Activated gamma-delta T cell treated with anti-CD3 and anti-CD28 coated beads, Interleukin-2, amount 50 U/mL, for 16 hours (primary cell): Measurements from ENCODE around the gene MRPL27.

Experiments used
- DNase-seq: peaks from one replicate; pipeline ENCODE4 v3.0.0-alpha.2; 2020; ENCODE audit warnings: low read depth

MRPL27 gene

GRCh38 chr17:50360486-50361115, 12.4 kb downstream of the MRPL27 start:
- no peak for DNase-seq

GRCh38 chr17:50359998-50360461, 13.0 kb downstream of the MRPL27 start:
- no peak for DNase-seq

- DNase-seq, result no peak
Observed at GRCh38 chr17:50359005-50359699, 13.8 kb downstream of the MRPL27 start.

- DNase-seq, result no peak
Observed at GRCh38 chr17:50358177-50358576, 14.8 kb downstream of the MRPL27 start.

GRCh38 chr17:50356892-50357510, 16.0 kb downstream of the MRPL27 start:
- DNase-seq, result no peak

GRCh38 chr17:50356418-50356817, 16.6 kb downstream of the MRPL27 start:
- no peak for DNase-seq

GRCh38 chr17:50355701-50356341, 17.2 kb downstream of the MRPL27 start:
- DNase-seq, result no peak

GRCh38 chr17:50355336-50355700, 17.7 kb downstream of the MRPL27 start:
- no peak for DNase-seq

- DNase-seq, result no peak
Observed at GRCh38 chr17:50354776-50355175, 18.2 kb downstream of the MRPL27 start.

GRCh38 chr17:50354198-50354597, 18.8 kb downstream of the MRPL27 start:
- no peak for DNase-seq

GRCh38 chr17:50353600-50354195, 19.3 kb downstream of the MRPL27 start:
- no peak for DNase-seq

- no peak for DNase-seq
Observed at GRCh38 chr17:50352693-50353599, 20.0 kb downstream of the MRPL27 start.

GRCh38 chr17:50352072-50352692, 20.8 kb downstream of the MRPL27 start:
- DNase-seq, result no peak

- no peak for DNase-seq
Observed at GRCh38 chr17:50350733-50351132, 22.3 kb downstream of the MRPL27 start.

GRCh38 chr17:50349243-50349600, 23.8 kb downstream of the MRPL27 start:
- no peak for DNase-seq

- no peak for DNase-seq
Observed at GRCh38 chr17:50348522-50349242, 24.3 kb downstream of the MRPL27 start.

- no peak for DNase-seq
Observed at GRCh38 chr17:50347894-50348291, 25.1 kb downstream of the MRPL27 start.

GRCh38 chr17:50347117-50347893, 25.7 kb downstream of the MRPL27 start:
- no peak for DNase-seq

GRCh38 chr17:50346313-50347116, 26.5 kb downstream of the MRPL27 start:
- peak; percentile 30 for DNase-seq
